Activated B cell treated with CpG ODN at 0.5 μM for 24 hours (primary cell): ENCODE measurements around the gene WDR49. TPM values are rescaled to one million over a fixed set of nuclear protein-coding genes. Genes with fewer than 3 reads are reported as not detected.

ENCODE experiments used
- ATAC-seq: fragments of 200-7000 bp; cut with Tn5 transposase; one replicate; pipeline ENCODE4 v1.10.0; 2021; ENCODE audit warnings: low read depth, mild to moderate bottlenecking, moderate library complexity
- CTCF ChIA-PET: fragments of 350-600 bp; sonication (Branson Sonifier 250); formaldehyde crosslinking; loops from one replicate; lab custom pipeline; 2021; ENCODE audit warnings: antibody characterized with exemption; lab: Charles Lee
- POLR2A ChIA-PET: fragments of 350-600 bp; sonication (Branson Sonifier 250); formaldehyde crosslinking; loops from one replicate; lab custom pipeline; 2021; ENCODE audit warnings: antibody characterized with exemption; lab: Charles Lee
- DNase-seq: peaks from one replicate; pipeline ENCODE4 v3.0.0; 2022
- H3K27ac Mint-ChIP-seq: one replicate; pipeline ENCODE4 v1.8.0; 2020; ENCODE audit warnings: mixed read lengths
- H3K27me3 Mint-ChIP-seq: one replicate; pipeline ENCODE4 v1.8.0; 2021; ENCODE audit warnings: mixed read lengths
- H3K36me3 Mint-ChIP-seq: one replicate; pipeline ENCODE4 v1.8.0; 2021; ENCODE audit warnings: low read depth, mixed read lengths
- H3K4me1 Mint-ChIP-seq: one replicate; pipeline ENCODE4 v1.8.0; 2021; ENCODE audit warnings: mixed read lengths
- H3K4me3 Mint-ChIP-seq: one replicate; pipeline ENCODE4 v1.8.0; 2020; ENCODE audit warnings: mild to moderate bottlenecking, mixed read lengths
- H3K9me3 Mint-ChIP-seq: one replicate; pipeline ENCODE4 v1.8.0; 2020; ENCODE audit warnings: mixed read lengths
- intact Hi-C: fragments of 100-400 bp; cut with micrococcal nuclease; formaldehyde crosslinking; loops from one replicate; pipeline ENCODE4 v1.15.1; 2024
- total RNA-seq: library from RNA; stranded (reverse); gene quantifications from 2 replicates; pipeline ENCODE4 v1.2.3, GENCODE V29; 2022
- TF ChIP-seq, protein P1 (sequence below): fragments of 200-600 bp; IDR thresholded peaks from one replicate; pipeline ENCODE4 v1.8.0; 2022; ENCODE audit warnings: antibody characterized with exemption, mild to moderate bottlenecking

The WDR49 gene
- total RNA-seq, 1 donor from 2014 or later: 0.49 TPM

DNA sequence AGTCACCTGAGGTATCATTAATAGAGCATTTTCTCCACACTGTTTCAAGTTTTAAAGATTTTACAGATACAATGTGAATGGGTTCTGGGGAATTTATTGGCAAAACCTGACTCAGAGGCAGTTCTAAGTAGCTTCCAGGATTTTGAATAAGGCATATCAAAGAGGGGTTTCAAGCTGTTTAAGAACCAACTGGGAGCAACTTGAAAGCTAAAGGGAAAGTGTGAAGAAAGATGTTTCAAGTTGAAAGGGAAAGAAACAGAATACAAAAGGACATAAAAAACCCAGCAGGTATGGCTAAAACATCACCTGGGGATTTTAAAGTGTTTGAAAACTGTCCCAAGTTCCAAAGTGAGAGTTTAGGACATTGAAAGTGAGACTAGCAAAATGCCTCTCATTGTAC, 162.1 kb downstream of the WDR49 start:
- H3K4me3 Mint-ChIP-seq: no peak overlapping the region
- intact Hi-C loops: no loop called here
- TF ChIP-seq, protein P1, sequence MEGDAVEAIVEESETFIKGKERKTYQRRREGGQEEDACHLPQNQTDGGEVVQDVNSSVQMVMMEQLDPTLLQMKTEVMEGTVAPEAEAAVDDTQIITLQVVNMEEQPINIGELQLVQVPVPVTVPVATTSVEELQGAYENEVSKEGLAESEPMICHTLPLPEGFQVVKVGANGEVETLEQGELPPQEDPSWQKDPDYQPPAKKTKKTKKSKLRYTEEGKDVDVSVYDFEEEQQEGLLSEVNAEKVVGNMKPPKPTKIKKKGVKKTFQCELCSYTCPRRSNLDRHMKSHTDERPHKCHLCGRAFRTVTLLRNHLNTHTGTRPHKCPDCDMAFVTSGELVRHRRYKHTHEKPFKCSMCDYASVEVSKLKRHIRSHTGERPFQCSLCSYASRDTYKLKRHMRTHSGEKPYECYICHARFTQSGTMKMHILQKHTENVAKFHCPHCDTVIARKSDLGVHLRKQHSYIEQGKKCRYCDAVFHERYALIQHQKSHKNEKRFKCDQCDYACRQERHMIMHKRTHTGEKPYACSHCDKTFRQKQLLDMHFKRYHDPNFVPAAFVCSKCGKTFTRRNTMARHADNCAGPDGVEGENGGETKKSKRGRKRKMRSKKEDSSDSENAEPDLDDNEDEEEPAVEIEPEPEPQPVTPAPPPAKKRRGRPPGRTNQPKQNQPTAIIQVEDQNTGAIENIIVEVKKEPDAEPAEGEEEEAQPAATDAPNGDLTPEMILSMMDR: no peak
- CTCF ChIA-PET: no interaction called here
- DNase-seq: no peak
- ATAC-seq: no peak
- POLR2A ChIA-PET: no interaction called here
- H3K4me1 Mint-ChIP-seq: peaks cover 3% of the 10 kb centered on the region
- H3K9me3 Mint-ChIP-seq: no peaks in the 10 kb centered on the region
- H3K27ac Mint-ChIP-seq: no peak overlapping the region
- H3K27me3 Mint-ChIP-seq: no peaks in the 10 kb centered on the region
- no peaks in the 10 kb centered on the region for H3K36me3 Mint-ChIP-seq

DNA sequence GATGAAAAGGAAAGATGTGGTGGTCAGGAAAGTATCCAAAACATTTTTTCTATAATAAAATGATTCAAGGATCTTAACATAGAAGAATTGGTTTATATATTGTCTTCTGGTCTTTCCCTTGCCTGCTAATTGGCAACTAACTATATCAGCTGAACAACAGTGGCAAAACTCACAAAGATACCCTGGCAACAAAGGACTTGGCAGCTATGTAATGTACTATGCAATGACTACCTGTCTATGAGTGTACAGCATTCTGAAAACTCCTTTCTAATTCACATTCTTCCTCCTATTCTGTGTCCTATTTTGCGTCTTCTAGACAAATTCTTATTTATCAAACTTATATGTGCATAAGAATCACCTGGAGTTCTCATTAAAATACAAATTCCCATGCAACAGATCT, 164.2 kb downstream of the WDR49 start:
- ChIA-PET POLR2A (no interaction called here), CTCF (no interaction called here)
- H3K36me3 Mint-ChIP-seq: no peaks in the 10 kb centered on the region
- H3K4me1 Mint-ChIP-seq: peaks cover 3% of the 10 kb centered on the region
- no peaks in the 10 kb centered on the region for H3K9me3 Mint-ChIP-seq
- H3K27ac Mint-ChIP-seq: no peak overlapping the region
- no peak for ATAC-seq
- TF ChIP-seq, protein P1: no peak
- intact Hi-C loops: no loop called here
- no peaks in the 10 kb centered on the region for H3K27me3 Mint-ChIP-seq
- DNase-seq: no peak
- no peak overlapping the region for H3K4me3 Mint-ChIP-seq

GRCh38 chr3:167487556-167487955, 166.2 kb downstream of the WDR49 start:
- Mint-ChIP-seq H3K36me3 (no peaks in the 10 kb centered on the region), H3K4me1 (peaks cover 3% of the 10 kb centered on the region), H3K9me3 (no peaks in the 10 kb centered on the region), H3K4me3 (no peak overlapping the region), H3K27me3 (no peaks in the 10 kb centered on the region), H3K27ac (no peak overlapping the region)
- TF ChIP-seq, protein P1: no peak
- intact Hi-C loops: no loop called here
- ATAC-seq (no peak), DNase-seq (no peak)
- ChIA-PET CTCF (no interaction called here), POLR2A (no interaction called here)

- H3K4me1 Mint-ChIP-seq: no peaks in the 10 kb centered on the region
- H3K9me3 Mint-ChIP-seq: no peaks in the 10 kb centered on the region
- ChIA-PET POLR2A (no interaction called here), CTCF (no interaction called here)
- DNase-seq: no peak
- no peak for ATAC-seq
- TF ChIP-seq, protein P1: no peak
- no peaks in the 10 kb centered on the region for H3K36me3 Mint-ChIP-seq
- H3K27ac Mint-ChIP-seq: no peak overlapping the region
- no peaks in the 10 kb centered on the region for H3K27me3 Mint-ChIP-seq
- no peak overlapping the region for H3K4me3 Mint-ChIP-seq
- intact Hi-C loops: no loop called here
Observed at GRCh38 chr3:167484551-167484950, 169.2 kb downstream of the WDR49 start.

DNA sequence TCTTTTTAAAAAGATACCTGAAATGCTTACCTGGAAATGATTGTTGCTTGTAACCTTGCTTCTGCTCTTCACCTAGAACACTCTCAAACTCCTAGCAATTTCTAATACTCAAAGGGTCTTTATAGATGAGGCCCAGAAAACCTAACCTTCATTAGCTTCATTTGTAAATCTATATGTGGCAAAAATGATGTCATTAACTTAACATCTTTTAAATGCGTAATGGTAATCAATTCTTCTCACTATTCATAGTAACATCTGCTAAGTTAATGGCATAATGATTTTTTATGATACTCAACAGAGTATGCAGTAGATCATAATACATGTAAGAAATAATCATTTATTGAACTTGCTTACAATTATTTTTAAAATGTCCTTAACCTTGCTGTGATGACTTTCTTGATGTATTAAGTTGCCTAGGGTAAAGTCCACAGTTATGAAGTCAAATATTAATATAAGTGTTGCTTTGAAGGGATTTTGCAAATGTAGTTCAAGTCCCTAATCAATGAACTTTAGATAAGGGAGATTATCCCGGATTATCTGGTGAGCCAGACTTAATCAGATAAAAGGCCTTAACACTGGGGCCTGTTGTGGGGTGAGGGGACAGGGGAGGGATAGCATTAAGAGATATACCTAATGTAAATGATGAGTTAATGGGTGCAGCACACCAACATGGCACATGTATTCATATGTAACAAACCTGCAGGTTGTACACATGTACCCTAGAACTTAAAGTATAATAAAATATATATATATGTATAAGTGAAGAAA, 169.8 kb downstream of the WDR49 start:
- TF ChIP-seq, protein P1: no peak
- H3K4me3 Mint-ChIP-seq: no peak overlapping the region
- no peak for ATAC-seq

More for the DNA sequence above, 169.8 kb downstream of the WDR49 start:
- DNase-seq: no peak
- H3K27ac Mint-ChIP-seq: no peak overlapping the region
- ChIA-PET POLR2A (no interaction called here), CTCF (no interaction called here)
- H3K36me3 Mint-ChIP-seq: no peaks in the 10 kb centered on the region
- H3K27me3 Mint-ChIP-seq: no peaks in the 10 kb centered on the region
- intact Hi-C loops: no loop called here
- H3K4me1 Mint-ChIP-seq: no peaks in the 10 kb centered on the region
- H3K9me3 Mint-ChIP-seq: no peaks in the 10 kb centered on the region
